HG03064 (cell line): Measurements from ENCODE around the gene FIGNL1.

Experiments
- ATAC-seq: cut with Tn5 transposase; IDR thresholded peaks from one replicate; pipeline ENCODE4 v1.9.1; 2021; ENCODE audit warnings: low read depth; ENCODE audit not compliant: unreplicated experiment

FIGNL1 gene

DNA sequence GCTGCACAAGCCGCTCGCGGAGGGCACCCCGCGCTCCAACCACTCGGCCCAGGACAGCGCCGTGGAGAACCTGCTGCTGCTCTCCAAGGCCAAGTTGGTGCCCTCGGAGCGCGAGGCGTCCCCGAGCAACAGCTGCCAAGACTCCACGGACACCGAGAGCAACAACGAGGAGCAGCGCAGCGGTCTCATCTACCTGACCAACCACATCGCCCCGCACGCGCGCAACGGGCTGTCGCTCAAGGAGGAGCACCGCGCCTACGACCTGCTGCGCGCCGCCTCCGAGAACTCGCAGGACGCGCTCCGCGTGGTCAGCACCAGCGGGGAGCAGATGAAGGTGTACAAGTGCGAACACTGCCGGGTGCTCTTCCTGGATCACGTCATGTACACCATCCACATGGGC, 50.0 kb downstream of the FIGNL1 start:
- ATAC-seq: no peak

DNA sequence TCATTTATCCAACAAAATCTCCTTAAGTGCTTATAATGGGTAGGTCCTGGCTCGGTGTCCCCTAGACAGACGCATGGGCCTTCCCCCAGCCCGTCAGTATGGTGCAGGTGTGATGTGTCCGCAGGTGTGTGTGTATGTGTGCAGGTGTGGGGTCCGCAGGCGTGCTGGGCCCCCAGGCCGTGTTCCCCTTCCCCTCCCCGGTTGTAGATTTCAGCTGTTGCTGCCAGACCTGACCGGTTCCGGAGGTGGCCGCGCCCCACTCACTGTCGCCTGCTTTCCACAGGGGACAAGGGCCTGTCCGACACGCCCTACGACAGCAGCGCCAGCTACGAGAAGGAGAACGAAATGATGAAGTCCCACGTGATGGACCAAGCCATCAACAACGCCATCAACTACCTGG, 50.5 kb downstream of the FIGNL1 start:
- no peak for ATAC-seq

DNA sequence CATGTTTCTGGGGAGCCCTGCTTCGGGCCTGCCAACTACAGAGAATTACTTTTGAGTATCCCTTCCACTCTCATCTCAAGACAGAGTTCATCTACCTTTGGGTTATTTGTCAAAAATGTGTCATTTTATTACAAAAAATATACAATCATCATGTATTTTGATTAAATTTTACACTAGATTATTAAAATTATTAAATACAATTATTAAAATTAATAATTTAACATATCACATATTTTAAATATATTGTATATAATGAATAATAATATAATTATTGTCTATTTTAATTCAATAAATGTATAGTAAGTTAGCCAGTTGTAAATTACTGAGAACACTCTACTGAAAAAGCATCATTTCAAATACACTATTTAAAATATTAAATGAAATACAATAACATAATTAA, 50.9 kb downstream of the FIGNL1 start:
- no peak for ATAC-seq

DNA sequence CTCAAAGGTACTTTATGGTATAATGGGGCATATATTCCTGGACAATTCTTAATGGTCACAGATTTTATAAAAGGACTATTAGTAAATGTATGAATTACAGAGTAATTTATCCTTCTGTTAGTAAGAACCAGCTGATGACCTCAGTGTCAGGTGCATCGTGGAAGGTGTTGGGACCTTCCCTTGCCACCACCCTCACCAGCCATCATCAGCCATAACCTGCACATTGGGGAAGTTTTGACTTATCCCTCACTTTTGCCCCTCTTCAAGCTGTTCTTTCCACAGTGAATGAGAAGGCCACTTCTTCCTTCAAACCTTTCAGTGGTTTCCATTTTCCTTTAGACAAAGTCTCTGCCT, 52.2 kb downstream of the FIGNL1 start:
- ATAC-seq: no peak

DNA sequence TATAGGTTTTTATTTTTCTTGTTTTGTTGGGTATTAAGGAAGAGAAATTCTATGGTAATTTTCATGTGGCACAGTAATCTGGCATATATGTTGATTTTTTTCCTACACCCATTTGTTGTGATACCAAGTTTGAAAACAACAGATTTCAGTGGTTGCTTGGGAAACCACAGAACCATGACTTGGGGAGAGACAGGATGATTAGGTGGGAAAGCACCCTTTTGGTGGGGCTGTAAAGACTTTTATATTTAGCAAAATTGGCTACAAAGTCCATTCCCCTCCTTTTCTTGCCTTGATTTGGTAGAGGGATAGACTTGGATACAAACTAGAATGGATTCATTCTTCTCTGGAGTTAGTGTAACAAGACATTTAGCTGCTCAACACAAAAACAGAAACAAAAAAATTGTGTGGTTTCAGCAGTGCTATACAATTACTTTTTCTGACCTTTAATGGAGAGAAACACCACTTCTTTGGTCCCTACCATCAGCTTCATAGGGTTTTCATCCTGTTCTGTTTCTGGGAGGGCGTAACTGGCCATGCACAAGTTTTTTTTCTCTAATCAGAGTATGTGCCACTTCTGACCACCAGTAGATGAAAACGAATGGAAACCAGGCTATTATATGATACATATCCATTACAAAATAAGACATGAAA, 52.7 kb downstream of the FIGNL1 start:
- no peak for ATAC-seq

DNA sequence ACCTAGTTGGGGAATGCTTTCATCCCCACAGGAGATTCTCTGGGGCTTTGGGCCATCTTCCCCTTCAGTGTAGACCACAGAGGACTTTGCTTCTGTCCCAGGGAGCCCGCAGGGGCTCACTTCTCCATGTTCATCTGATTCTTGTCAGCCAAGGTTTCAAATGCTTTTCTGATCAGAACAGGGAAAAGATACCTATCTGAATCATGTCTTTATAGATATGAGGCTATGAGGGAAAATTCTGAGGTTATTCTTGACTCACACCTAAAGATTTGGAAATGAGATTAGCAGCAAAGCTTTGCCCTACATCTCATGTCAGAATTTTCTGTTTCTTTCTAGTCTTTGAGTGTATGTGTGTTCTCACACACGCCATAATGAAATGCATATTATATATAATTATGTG, 53.3 kb downstream of the FIGNL1 start:
- ATAC-seq: no peak

DNA sequence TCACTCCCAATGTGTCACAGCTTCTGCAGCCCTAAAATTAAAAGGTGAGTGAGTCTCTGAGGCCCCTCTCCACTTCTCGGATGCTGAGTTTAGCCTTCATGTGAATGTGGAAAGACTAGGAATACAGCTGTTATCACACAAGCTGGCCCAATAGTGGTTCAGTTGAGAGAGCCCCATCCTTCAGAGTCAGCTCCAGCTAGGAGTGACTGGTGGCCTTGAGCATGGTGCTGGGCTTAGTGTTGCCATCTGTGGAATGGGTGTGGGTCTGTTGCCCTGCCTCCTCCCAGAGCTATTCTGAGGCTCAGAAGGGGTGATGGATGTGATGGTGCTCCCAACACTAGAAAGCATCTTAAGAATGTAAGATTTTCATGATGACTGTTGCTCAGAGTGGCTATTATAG, 55.8 kb downstream of the FIGNL1 start:
- no peak for ATAC-seq
